IPS-NIHi7 (cell line): ENCODE results near the gene ATP8B1.
"Not testable (repeated sequence)": the region's sequence is repeated elsewhere in the genome, so short reads cannot be mapped to it uniquely, and the experiment has no call there.

Source experiments
- DNase-seq: peaks from one replicate; pipeline ENCODE4 v3.0.0; 2012; ENCODE audit warnings: mixed read lengths; ENCODE audit errors: extremely low spot score

Gene ATP8B1

DNA sequence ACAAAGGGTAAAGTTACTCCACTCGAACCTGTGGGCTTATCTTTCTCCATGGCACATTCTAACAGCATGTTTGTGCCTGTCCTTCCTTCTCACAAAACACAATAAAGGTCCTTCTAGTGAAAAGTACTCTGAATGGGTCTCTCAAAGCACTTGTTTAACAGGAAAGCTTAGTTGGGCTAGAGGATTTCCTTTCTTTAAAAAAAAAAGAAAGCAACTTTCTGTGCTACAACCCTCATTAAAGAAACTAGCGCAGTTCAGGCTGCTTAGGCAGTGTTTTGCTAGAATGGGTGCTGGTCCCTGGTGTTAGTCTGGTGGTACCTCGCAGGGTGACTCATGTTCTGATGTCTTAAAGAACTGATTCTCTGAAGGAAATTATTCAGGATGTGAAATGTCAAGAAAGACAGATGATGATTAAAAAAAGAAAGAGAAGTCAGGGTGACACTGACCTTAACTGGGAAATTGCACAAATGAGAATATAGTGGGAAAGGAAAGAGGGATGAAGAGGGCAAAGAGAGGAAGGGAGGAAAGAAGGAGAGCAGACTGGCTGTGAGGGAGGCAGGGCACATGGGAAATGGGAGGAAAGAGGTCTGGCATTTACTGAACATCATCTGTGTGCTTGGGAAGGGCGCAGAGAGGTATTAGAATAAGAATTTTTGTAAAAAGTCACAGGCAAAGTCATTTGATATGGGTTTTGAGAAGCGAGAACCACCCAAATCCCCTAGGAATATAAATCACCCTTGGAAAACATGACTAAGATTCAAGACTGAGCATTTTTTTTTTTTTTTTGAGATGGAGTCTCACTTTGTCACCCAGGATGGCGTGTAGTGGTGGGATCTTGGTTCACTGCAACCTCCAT is 74.9 kb downstream of the ATP8B1 start:
- no peak for DNase-seq

DNA sequence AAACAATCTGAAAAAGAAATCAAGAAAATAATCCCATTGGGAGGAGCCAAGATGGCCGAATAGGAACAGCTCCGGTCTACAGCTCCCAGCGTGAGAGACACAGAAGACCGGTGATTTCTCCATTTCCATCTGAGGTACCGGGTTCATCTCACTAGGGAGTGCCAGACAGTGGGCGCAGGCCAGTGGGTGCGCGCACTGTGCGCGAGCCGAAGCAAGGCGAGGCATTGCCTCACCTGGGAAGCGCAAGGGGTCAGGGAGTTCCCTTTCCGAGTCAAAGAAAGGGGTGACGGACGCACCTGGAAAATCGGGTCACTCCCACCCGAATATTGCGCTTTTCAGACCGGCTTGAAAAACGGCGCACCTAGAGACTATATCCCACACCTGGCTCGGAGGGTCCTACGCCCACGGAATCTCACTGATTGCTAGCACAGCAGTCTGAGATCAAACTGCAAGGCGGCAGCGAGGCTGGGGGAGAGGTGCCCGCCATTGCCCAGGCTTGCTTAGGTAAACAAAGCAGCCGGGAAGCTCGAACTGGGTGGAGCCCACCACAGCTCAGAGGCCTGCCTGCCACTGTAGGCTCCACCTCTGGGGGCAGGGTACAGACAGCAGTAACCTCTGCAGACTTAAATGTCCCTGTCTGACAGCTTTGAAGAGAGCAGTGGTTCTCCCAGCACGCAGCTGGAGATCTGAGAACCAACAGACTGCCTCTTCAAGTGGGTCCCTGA is 83.7 kb downstream of the ATP8B1 start:
- DNase-seq = not testable (repeated sequence)

DNA sequence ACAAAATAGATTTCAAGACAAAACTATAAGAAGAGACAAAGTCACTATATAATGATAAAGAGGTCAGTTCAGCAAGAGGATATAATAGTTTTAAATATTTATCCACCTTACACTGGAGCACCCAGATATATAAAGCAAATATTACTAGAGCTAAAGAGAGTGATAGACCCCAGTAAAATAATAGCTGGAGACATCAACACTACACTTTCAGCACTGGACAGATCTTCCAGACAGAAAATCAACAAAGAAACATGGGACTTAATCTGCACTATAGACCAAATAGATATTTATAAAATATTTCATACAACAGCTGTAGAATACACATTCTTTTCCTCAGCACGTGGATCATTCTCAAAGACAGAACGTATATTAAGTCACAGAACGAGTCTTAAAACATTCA is 86.6 kb downstream of the ATP8B1 start:
- DNase-seq = no peak

DNA sequence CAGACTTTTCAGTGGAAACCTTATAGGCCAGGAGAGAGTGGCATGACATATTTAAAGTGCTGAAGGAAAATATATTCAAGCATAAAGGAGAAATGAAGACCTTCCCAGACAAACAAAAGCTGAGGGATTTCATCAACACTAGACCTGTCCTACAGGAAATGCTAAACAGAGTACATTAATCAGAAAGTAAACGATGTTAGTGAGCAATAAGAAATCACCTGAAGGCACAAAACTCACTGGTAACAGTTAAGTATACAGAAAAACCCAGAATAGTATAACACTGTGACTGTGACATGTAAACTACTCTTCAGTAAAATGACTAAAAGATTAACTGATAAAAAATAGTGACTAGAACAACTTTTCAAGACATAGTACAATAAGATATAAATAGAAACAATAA is 87.4 kb downstream of the ATP8B1 start:
- no peak for DNase-seq

DNA sequence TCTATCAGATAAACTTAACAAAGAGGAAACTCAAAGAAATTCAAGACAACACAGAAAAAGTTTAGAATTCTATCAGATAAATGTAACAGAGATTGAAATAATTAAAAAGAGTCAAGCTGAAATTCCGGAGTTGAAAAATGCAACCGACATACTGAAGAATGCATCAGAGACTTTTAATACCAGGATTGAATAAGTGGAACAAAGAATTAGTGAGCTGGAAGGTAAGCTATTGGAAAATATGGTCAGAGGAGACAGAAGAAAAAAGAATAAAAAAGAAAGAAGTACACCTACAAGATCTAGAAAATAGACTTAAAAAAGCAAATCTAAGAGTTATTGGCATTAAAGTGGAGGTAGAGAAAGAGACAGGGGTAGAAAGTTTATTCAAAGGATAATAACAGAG is 88.0 kb downstream of the ATP8B1 start:
- DNase-seq = no peak

DNA sequence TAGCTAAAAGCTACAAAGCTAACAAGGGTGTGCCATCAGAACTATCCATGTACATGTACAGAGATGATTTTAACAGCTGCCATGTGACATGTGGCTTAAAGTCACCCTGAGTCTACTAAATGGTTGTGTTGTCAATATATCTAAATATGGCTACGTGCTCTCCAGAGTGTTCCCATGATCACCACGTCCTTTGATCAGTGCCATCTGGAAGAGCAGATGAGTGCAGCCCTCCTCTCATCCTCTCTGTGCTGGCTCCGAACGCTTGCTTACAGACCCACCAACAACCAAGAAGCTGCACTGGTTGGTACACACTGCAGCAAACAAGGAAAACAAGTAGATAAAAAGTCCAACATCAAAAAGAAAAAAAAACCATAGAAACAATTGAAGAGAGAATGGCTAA is 92.9 kb downstream of the ATP8B1 start:
- no peak for DNase-seq

DNA sequence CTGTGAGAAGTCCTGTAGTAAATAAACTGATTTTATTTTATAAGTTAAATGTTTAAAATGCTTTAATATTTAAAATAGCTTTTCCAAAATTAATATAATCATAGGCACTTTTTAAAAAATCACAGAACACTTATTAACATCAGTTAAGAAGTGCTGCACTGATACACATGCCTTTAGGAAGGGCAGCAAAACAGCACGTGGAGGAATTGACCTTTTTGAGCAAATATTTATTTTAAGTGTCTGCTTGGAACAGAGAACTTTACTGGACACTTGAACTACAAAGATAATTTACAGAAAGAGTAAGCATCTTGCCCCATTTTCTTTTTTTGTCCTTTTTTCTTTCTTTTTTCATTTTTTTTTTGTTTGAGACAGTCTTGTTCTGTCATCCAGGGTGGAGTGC is 93.8 kb downstream of the ATP8B1 start:
- DNase-seq = no peak

DNA sequence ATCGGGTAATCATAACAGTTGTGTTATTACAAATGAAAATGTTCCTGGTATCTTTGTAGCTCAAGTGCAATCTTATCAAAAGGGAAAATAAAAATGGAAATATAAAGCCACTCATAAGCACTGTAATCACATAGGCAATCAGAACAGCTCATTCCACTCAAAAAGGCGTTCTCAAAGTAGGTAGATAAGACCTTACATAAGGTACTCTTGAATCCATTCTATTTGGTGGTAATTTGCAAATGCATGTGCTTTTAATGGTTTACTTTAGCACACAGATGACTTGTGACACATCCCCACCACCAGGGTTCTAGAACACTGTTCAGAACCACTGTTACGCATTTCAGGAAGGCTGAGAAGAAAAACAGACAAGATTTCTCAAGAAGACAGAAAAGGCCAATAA is 94.8 kb downstream of the ATP8B1 start:
- DNase-seq = no peak

DNA sequence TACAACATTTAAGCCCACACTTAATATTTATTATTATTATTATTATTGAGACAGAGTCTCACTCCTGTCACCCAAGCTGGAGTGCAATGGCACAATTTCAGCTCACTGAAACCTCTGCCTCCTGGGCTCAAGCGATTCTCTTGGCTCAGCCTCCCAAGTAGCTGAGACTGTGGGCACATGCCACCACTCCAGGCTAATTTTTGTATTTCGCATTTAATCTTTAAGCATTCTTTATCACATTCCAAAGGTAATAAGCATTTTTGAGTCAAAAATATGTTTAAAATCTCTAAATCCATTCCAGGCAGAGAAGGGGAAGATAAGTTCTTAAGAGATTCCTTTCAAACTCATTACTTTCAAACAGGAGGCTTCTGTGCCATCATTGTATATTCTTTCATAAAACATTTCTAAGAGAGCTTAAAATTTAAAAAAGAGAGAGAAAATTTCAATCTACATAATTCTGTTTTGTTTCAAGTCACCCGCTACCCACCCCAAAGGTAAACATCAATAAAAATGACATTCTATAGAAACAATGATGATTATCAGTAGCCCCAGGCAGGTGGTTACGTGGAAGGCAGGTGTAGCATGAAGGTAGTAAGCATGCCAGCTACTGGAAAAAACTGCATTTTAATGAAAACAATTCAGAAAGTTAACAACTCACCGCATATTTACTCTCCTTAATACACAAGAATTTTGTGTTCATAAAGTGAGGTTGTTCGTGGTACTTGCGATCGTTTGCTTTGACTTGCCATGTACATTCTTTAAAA is 97.1 kb downstream of the ATP8B1 start:
- DNase-seq = no peak

DNA sequence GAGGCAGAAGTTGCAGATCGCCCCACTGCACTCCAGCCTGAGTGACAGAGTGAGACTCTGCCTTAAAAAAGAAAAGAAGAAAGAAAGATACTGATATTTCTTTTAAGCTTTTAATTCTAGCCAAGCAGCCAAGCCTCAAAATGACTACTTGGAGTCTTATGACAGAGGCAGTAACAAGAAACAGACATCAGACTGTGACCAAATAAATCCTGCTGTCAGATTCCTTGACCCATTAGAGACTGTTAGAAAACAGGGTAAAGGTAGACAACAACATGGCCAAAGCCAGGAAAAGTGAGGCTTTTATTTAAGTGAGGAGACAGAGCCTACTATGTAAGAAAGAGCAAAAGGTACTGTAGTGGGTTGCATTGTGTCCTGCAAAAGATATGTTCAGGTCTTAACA is 98.1 kb downstream of the ATP8B1 start:
- DNase-seq = no peak

DNA sequence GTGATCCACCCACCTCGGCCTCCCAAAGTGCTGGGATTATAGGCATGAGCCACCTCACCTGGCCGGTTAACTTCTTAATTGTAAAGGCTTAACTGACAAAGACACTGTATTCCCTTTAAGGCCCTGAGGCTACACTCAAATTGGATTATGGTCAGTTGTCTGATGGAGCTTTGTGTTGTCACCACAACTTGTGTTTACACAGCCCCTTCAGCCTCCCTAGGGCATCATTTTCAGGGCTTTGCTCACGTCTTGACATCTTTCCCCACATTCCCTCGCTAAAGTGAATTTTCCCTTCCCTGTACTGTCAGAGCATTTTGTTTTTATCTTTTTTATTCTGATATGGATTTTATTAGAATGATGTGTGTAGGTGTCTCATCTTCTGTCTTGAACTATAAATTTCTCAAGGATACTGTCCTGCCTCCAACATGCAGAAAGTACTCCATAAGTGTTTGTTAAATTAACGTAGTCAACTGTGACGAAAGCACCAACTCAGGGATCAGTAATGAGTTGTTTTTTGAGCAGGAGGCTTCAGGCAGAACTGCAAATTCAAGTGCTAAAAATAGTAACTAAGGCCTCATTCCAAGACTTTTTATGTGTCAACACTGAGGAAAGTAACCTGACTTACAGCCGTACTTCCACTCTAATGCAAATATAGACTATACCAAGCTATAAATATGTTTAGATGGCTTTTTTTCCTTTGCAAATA is 104.4 kb downstream of the ATP8B1 start:
- no peak for DNase-seq

DNA sequence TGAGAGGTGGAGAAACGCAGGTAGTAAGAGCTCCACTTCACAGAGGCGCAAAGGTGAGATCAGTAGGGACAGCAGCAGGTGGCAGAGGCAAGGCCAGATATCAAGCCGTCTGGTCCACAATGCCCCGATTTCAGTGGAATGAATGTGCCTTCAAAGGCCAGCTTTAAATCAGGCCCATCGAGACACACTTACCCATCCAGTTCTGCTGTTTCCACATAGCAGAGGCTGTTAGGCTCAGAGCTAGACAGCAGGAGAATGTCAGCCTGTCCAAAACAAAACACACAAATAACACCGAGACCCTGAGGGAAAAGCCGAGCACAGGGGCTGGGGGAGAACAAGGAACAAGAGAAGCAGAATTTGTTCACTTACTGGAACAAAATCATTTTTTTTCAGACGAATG is 105.7 kb downstream of the ATP8B1 start:
- no peak for DNase-seq

DNA sequence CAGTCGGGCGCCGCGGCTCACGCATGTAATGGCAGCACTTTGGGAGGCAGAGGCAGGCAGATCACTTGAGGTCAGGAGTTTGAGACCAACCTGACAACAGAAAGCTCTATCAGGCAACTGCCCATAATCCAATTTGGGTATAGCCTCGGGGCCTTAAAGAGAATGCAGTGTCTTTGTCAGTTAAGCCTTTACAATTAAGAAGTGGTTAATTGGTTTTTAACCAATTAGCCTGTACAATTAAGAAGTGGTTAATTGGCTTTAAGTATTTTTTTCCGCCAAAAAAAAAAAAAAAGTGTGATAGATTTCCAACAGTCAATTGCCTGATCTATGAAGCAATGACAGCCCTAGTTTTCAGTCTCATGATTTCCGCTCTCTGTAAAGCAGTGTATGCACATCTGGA is 106.8 kb downstream of the ATP8B1 start:
- DNase-seq = no peak

DNA sequence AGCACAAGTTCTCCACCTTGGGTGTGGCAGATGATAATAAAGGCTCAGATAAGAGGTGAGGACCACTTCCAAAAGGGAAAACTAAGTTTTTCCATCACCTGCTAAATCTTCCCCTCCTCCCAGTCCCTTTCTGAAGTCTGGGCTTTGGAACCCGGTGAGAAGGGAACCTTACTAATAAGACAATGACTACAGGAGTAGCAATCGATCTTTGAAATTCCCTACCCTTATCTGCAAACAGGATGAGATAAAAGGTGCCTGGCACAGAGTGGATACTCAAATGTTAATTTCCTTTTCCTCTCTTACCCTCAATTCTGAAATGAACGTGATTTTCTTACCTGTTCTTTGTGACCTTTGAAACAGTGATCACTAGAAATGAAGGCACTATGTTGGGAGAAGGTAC is 111.8 kb downstream of the ATP8B1 start:
- DNase-seq = no peak

DNA sequence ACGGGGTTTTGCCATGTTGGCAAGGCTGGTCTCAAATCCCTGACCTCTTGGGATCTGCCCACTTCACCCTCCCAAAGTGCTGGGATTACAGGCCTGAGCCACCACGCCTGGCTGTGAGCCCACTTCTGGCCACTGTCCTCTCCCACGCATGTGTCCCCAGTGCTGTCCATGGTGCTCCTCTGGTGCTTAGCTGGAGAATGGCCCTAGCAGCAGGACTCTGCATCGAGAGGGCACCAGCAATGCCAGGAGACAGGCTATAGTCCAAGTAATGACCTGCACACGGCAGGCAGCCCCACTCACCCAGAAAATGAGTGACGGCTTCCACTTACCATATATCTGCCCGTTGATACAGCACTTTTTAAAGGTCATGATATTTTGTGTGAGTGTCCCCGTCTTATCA is 115.1 kb downstream of the ATP8B1 start:
- DNase-seq = no peak

DNA sequence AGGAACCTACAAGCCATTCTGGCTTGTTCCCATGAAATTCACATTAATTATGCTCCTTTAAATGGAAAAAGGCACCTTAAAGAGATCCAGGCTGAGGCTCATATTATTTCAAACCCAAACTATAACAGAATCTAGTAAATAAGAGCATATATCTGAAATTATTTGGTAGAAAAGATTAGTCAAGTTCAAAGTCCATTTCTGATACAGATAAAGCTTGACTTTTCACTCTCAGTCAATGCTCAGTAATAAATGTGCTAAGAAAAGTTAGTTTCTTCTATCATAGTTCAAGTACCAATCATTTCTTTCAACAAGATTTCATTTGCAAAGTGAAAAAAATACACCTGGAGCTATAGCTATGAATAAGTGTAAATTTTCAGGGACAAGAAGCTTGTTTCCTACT is 119.6 kb downstream of the ATP8B1 start:
- DNase-seq = no peak

DNA sequence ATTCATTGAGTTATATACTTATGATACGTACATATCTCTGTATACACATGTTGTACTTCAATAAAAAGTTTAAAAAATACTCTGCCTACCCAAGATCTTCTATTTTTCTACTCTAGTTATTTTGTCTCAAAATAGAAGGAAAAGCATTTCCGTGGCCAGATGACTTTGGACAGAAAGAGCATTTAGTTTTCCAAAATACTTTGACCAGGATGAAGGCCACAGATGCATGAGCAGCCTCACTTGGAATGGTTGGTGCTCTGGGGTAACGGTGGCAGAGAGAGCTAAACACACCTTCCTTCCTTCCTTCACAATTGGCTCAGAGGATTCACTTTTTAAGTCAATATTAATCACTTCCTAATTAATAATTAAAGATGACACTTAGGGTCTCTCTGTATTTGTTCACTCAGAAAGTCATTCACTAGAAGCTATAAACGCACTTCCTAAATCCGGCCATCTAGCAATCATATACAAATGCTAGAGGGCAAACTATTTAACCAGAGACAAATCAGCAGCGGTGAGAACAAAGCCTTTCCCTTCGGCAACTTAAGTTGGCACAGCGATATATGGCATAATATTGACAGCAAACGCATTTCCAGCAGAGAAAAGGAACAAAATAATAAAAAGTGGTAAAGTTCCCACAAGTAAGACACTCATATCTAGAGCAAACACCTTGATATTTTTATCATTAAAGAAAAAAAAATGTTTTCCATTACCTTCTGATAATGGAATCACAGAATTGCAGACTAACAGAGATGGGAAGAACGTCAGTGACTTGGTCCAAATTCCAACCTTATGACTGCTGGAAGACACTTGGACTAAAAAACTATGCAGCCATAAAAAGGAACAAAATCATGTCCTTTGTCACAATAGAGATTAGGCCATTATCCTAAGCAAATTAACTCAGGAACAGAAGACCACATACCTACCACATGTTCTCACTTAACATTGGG is 125.6 kb downstream of the ATP8B1 start:
- DNase-seq = no peak

DNA sequence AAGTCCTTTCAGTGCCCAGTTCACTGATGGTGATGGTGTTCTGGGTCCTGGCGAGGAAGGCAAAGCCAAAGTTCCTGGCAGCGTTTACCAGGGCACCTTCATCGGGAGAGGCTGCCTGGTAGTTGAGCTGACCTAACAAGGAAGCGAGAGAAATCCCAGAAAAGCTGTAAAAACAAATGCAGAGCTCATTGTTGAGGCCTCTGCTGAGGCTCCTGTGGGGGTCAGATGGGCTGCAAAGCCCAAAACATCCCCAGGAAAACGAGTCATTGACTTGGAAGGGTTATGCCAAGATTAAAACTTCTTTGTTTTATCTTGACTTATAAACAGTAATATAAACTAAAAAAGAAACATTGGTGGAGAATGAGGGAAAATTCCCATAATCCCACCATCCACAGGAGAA is 128.2 kb downstream of the ATP8B1 start:
- DNase-seq = no peak

DNA sequence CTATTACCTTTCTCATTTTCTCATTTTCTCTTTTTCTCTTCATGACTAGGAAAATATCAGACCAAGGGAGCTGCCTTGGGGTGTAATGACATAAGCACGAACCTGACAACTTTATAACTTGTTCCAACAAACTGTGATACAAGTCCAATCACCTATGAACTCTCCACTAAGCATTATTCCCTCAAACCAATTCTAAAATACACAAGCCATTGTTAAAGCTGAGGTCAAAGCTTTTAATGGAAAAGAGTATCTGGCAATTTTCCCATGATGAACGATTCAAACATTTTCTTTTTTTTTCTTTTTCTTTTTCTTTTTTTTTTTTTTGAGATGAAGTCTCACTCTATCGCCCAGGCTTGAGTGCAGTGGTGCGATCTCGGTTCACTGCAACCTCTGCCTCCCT is 133.1 kb downstream of the ATP8B1 start:
- DNase-seq = no peak

DNA sequence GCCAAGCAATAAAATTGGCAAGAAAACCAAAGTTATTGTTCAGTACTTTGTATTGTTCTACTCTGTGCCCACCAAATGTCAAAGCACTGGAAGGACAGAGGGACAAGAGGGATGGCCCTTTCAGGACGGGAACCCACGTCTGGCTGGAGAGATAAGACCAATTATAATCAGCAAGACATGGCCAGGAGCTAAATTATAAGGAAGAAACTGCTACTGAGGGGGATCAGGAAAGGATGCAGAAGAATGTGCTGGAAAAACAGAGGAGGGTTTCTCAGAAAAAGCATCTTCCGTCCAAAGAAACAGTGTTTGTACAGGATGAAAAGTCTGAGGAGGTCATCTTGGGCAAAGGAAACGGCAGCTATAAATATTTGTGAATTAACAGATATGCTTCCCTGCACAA is 135.1 kb downstream of the ATP8B1 start:
- no peak for DNase-seq
